HCT116 (cell line): ENCODE results near the gene PINK1. TPM values are rescaled to one million over a fixed set of nuclear protein-coding genes. Genes with fewer than 3 reads are reported as not detected.

Experiments used
- ATAC-seq: fragments of 200-7000 bp; cut with Tn5 transposase; 2 replicates; pipeline ENCODE4 v1.9.1; 2020; ENCODE audit warnings: mild to moderate bottlenecking, moderate library complexity
- BruUV-seq: library from RNA; stranded (reverse); fragments of 400-500 nt; replicated peaks from 2 replicates; lab custom pipeline; 2021; lab: Mats Ljungman, UMichigan
- CTCF ChIA-PET: fragments of 300-600 bp; sonication (Branson Sonifier 250); formaldehyde crosslinking; loops from one replicate; lab custom pipeline; 2021; ENCODE audit warnings: antibody characterized with exemption; lab: Charles Lee
- POLR2A ChIA-PET: fragments of 300-600, 350-600 bp; sonication (Branson Sonifier 250); formaldehyde crosslinking; loops from one replicate; lab custom pipeline; 2021; ENCODE audit warnings: antibody characterized with exemption; lab: Charles Lee
- RAD21 ChIA-PET, 2 experiments: fragments of 300-600 bp; sonication (Branson Sonifier 250); formaldehyde crosslinking; loops; one replicate each; lab custom pipeline; 2023; ENCODE audit warnings: low total read pairs in 2 of 2; ENCODE audit not compliant: uncharacterized antibody in 2 of 2, unreplicated experiment in 2 of 2, low non-redundant PET in 1 of 2; lab: Charles Lee
- DNase-seq: peaks from one replicate; pipeline ENCODE4 v3.0.0-alpha.2; 2010; ENCODE audit warnings: low read depth, low spot score
- H2AFZ ChIP-seq: fragments of 200-600 bp; shearing (Covaris generic), sonication (generic); 2 replicates; pipeline ENCODE4 v1.6.1; 2017; ENCODE audit warnings: low read depth, mixed run types, mixed read lengths, antibody characterized with exemption, low read length; ENCODE audit not compliant: poor library complexity, severe bottlenecking
- H3K27ac ChIP-seq: 2 replicates; pipeline ENCODE4 v1.5.1; 2012; ENCODE audit warnings: low read depth, low read length
- H3K27me3 ChIP-seq: fragments of 200-600 bp; sonication (generic); 2 replicates; pipeline ENCODE4 v1.6.1; 2016; ENCODE audit warnings: mixed run types, low read length, mixed read lengths; ENCODE audit not compliant: insufficient read depth
- H3K36me3 ChIP-seq, 2 experiments: fragments of 200-500 bp in 1 of 2; fragments of 200-600 bp in 1 of 2; sonication (Bioruptor generic) in 1 of 2; sonication (generic) in 1 of 2; 2 replicates each; pipeline versions ENCODE4 v1.5.1 to v1.6.1; 2014 to 2016; ENCODE audit warnings: low read length in 2 of 2, inconsistent platforms in 1 of 2, mixed read lengths in 1 of 2, mixed run types in 1 of 2; ENCODE audit not compliant: insufficient read depth in 2 of 2, control insufficient read depth in 1 of 2
- H3K4me1 ChIP-seq, 2 experiments: fragments of 200-600 bp in 1 of 2; sonication (generic) in 1 of 2; 2 replicates each; pipeline versions ENCODE4 v1.5.1 to v1.6.1; 2012 to 2017; ENCODE audit warnings: low read length in 2 of 2, inconsistent platforms in 1 of 2, mild to moderate bottlenecking in 1 of 2, mixed read lengths in 1 of 2, mixed run types in 1 of 2, moderate library complexity in 1 of 2; ENCODE audit not compliant: insufficient read depth in 2 of 2, control insufficient read depth in 1 of 2
- H3K4me2 ChIP-seq: fragments of 200-600 bp; sonication (generic); 2 replicates; pipeline ENCODE4 v1.6.1; 2017; ENCODE audit warnings: mixed run types, low read length, mixed read lengths
- H3K4me3 ChIP-seq, 2 experiments: fragments of 200-600 bp in 1 of 2; sonication (generic) in 1 of 2; replicated peaks in 1 of 2; 2 replicates each; pipeline ENCODE4 v1.5.1; 2011 to 2016; ENCODE audit warnings: low read length in 2 of 2, control low read depth in 1 of 2, low read depth in 1 of 2, mild to moderate bottlenecking in 1 of 2, mixed read lengths in 1 of 2, mixed run types in 1 of 2
- H3K79me2 ChIP-seq: fragments of 200-600 bp; sonication (generic); 2 replicates; pipeline ENCODE4 v1.6.1; 2017; ENCODE audit warnings: mild to moderate bottlenecking, mixed run types, low read length, moderate library complexity, mixed read lengths; ENCODE audit not compliant: insufficient read depth
- H3K9ac ChIP-seq: fragments of 200-600 bp; sonication (generic); 2 replicates; pipeline ENCODE4 v1.6.1; 2016; ENCODE audit warnings: low read length, mixed read lengths
- H3K9me2 ChIP-seq: fragments of 200-600 bp; sonication (generic), shearing (Covaris generic); 2 replicates; pipeline ENCODE4 v1.6.1; 2017; ENCODE audit warnings: mixed run types, mild to moderate bottlenecking, moderate library complexity; ENCODE audit not compliant: insufficient read depth
- H3K9me3 ChIP-seq, 2 experiments: fragments of 200-500 bp in 1 of 2; fragments of 200-600 bp in 1 of 2; sonication (Bioruptor generic) in 1 of 2; sonication (generic) in 1 of 2; 2 replicates each; pipeline ENCODE4 v1.6.1; 2014 to 2017; ENCODE audit warnings: low read length in 2 of 2, mixed read lengths in 2 of 2, inconsistent platforms in 1 of 2, low read depth in 1 of 2, mild to moderate bottlenecking in 1 of 2, mixed run types in 1 of 2, moderate library complexity in 1 of 2; ENCODE audit not compliant: control insufficient read depth in 1 of 2, insufficient read depth in 1 of 2
- H4K20me1 ChIP-seq: fragments of 200-600 bp; sonication (generic), shearing (Covaris generic); 2 replicates; pipeline ENCODE4 v1.6.1; 2017; ENCODE audit warnings: mixed run types, mild to moderate bottlenecking, moderate library complexity; ENCODE audit not compliant: insufficient read depth
- CEBPB ChIP-seq: IDR thresholded peaks from 2 replicates; pipeline ENCODE4 v1.6.1; 2012; ENCODE audit warnings: low read depth
- CTCF ChIP-seq, 3 experiments: fragments of 200-600 bp in 1 of 3; sonication (generic) in 1 of 3; IDR thresholded peaks in 2 of 3; conservative IDR thresholded peaks in 1 of 3; 2 replicates each; pipeline ENCODE4 v1.5.1; 2012 to 2017; ENCODE audit warnings: low read depth in 2 of 3, low read length in 2 of 3, antibody characterized with exemption in 1 of 3, borderline replicate concordance in 1 of 3, control low read depth in 1 of 3, mild to moderate bottlenecking in 1 of 3, mixed read lengths in 1 of 3, mixed run types in 1 of 3, moderate library complexity in 1 of 3; ENCODE audit not compliant: insufficient read depth in 1 of 3
- ELF1 ChIP-seq: IDR thresholded peaks from 2 replicates; pipeline ENCODE4 v1.6.1; 2012; ENCODE audit warnings: low read depth, borderline replicate concordance
- EZH2 ChIP-seq: fragments of 200-600 bp; sonication (generic); IDR thresholded peaks from 2 replicates; pipeline ENCODE4 v1.6.1; 2017; ENCODE audit warnings: antibody characterized with exemption, mixed run types
- FOSL1 ChIP-seq: IDR thresholded peaks from 2 replicates; pipeline ENCODE4 v1.6.1; 2012; ENCODE audit warnings: low read depth
- POLR2A ChIP-seq: IDR thresholded peaks from 2 replicates; pipeline ENCODE4 v1.7.0; 2011; ENCODE audit warnings: borderline replicate concordance; ENCODE audit not compliant: insufficient read depth, insufficient read length; ENCODE audit errors: extremely low read depth
- REST ChIP-seq: IDR thresholded peaks from 2 replicates; pipeline ENCODE4 v1.6.1; 2012; ENCODE audit warnings: low read depth
- SRF ChIP-seq: IDR thresholded peaks from 2 replicates; pipeline ENCODE4 v1.6.1; 2012; ENCODE audit warnings: low read depth
- ZBTB33 ChIP-seq: IDR thresholded peaks from 2 replicates; pipeline ENCODE4 v1.6.1; 2011; ENCODE audit warnings: mild to moderate bottlenecking, low read length, moderate library complexity; ENCODE audit not compliant: insufficient replicate concordance; ENCODE audit errors: extremely low read depth
- ZFX ChIP-seq: fragments of 450-650 bp; IDR thresholded peaks from 2 replicates; pipeline ENCODE4 v1.6.1; 2017
- intact Hi-C: fragments of 100-400 bp; cut with micrococcal nuclease; formaldehyde crosslinking; loops from 2 replicates; pipeline ENCODE4 v1.10.0; 2022
- total RNA-seq: library from RNA; stranded (reverse); gene quantifications from one replicate; pipeline ENCODE4 v1.2.1, GENCODE V29; 2021; ENCODE audit not compliant: unreplicated experiment

Gene PINK1
- total RNA-seq, 1 experiment from 2014 or later, result 29.4 TPM

- Histone ChIP-seq H3K36me3 (no peaks in the 10 kb centered on the region), H3K9me2 (no peaks in the 10 kb centered on the region), H3K9me3 (no peaks in the 10 kb centered on the region; a peak in 1 of 4 replicates), H3K4me1 (peaks cover 3 to 10% of the 10 kb centered on the region in 2 experiments; a peak in 2 of 4 replicates), H3K4me2 (no peak overlapping the region), H3K9ac (no peak overlapping the region), H2AFZ (no peak overlapping the region), H4K20me1 (no peaks in the 10 kb centered on the region), H3K4me3 (no peak overlapping the region), H3K27ac (no peak overlapping the region), H3K79me2 (no peaks in the 10 kb centered on the region), H3K27me3 (no peaks in the 10 kb centered on the region)
- POLR2A ChIA-PET, result no interaction called here
- DNase-seq, result no peak
- intact Hi-C loops, result no loop called here
- BruUV-seq, result no TSS peak
- RAD21 ChIA-PET, result no interaction called here
- no peak for ATAC-seq
- TF ChIP-seq EZH2 (no peak), FOSL1 (no peak), CEBPB (no peak), POLR2A (no peak), ELF1 (no peak), ZFX (no peak)
- TF ChIP-seq, all 23 proteins: peak for 0
- CTCF ChIA-PET, result interaction anchor here (0.6 to 1.0 kb wide), 2 partner anchors 50 to 650 kb away, joined by 3 to 4 read pairs; no protein-coding TSS in a partner anchor
Measured at GRCh38 chr1:20625176-20626097, 7.8 kb upstream of the PINK1 start.

- Histone ChIP-seq H3K36me3 (no peaks in the 10 kb centered on the region), H2AFZ (no peak overlapping the region), H3K27ac (no peak overlapping the region), H3K4me3 (no peak overlapping the region), H3K9me3 (no peaks in the 10 kb centered on the region; a peak in 1 of 4 replicates), H4K20me1 (no peaks in the 10 kb centered on the region), H3K9me2 (no peaks in the 10 kb centered on the region), H3K9ac (no peak overlapping the region), H3K4me2 (no peak overlapping the region), H3K79me2 (no peaks in the 10 kb centered on the region), H3K4me1 (peaks cover 3 to 10% of the 10 kb centered on the region in 2 experiments; a peak in 2 of 4 replicates), H3K27me3 (no peaks in the 10 kb centered on the region)
- ChIA-PET POLR2A (no interaction called here), CTCF (interaction anchor here (0.6 to 1.0 kb wide), 2 partner anchors 51 to 651 kb away, joined by 3 to 4 read pairs; no protein-coding TSS in a partner anchor), RAD21 (no interaction called here)
- no TSS peak for BruUV-seq
- ATAC-seq (no peak), DNase-seq (no peak)
- intact Hi-C loops, result no loop called here
- TF ChIP-seq REST (no peak), ZBTB33 (no peak), ZFX (no peak), SRF (no peak), POLR2A (no peak), CTCF (IDR thresholded peaks at IDR 0.05 in 2 of 3, conservative IDR thresholded peaks at IDR 0.05 in 1 of 3; ENCODE audit: borderline replicate concordance in 1 of 3, insufficient read depth in 1 of 3, low read depth in 2 of 3, low read length in 2 of 3) (no peak), FOSL1 (no peak)
Measured at GRCh38 chr1:20626098-20626427, 7.2 kb upstream of the PINK1 start.
